Astrocyte (in vitro differentiated cells and primary cell): ENCODE results near the gene CCDC92B.

ENCODE experiments used
- EZH2 ChIP-seq: IDR thresholded peaks from 2 replicates; pipeline ENCODE4 v1.6.1; 2012; ENCODE audit warnings: mild to moderate bottlenecking, low read length, inconsistent platforms; ENCODE audit not compliant: insufficient read depth
- TF ChIP-seq, protein P1 (sequence below): IDR thresholded peaks from 2 replicates; pipeline ENCODE4 v1.5.1; 2011; ENCODE audit warnings: low read depth, mild to moderate bottlenecking, inconsistent platforms, low read length, moderate library complexity; ENCODE audit not compliant: insufficient read depth

GRCh38 chr17:2798678-2799077, 49.2 kb upstream of the CCDC92B start:
- TF ChIP-seq, protein P1, sequence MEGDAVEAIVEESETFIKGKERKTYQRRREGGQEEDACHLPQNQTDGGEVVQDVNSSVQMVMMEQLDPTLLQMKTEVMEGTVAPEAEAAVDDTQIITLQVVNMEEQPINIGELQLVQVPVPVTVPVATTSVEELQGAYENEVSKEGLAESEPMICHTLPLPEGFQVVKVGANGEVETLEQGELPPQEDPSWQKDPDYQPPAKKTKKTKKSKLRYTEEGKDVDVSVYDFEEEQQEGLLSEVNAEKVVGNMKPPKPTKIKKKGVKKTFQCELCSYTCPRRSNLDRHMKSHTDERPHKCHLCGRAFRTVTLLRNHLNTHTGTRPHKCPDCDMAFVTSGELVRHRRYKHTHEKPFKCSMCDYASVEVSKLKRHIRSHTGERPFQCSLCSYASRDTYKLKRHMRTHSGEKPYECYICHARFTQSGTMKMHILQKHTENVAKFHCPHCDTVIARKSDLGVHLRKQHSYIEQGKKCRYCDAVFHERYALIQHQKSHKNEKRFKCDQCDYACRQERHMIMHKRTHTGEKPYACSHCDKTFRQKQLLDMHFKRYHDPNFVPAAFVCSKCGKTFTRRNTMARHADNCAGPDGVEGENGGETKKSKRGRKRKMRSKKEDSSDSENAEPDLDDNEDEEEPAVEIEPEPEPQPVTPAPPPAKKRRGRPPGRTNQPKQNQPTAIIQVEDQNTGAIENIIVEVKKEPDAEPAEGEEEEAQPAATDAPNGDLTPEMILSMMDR = no peak
- no peak for TF ChIP-seq EZH2
